Cerebellar cortex (tissue), 1 donor: ENCODE data around the gene BMP8A.
"Not testable (repeated sequence)": the region's sequence is repeated elsewhere in the genome, so short reads cannot be mapped to it uniquely, and the experiment has no call there.

ENCODE experiments used
- DNase-seq: peaks from one replicate; pipeline ENCODE4 v3.0.0-alpha.2; 2015; ENCODE audit warnings: low spot score

Gene BMP8A

GRCh38 chr1:39527190-39527579, 35.7 kb downstream of the BMP8A start:
- not testable (repeated sequence) for DNase-seq

GRCh38 chr1:39528082-39528481, 36.6 kb downstream of the BMP8A start:
- no peak for DNase-seq

GRCh38 chr1:39529901-39530535, 38.6 kb downstream of the BMP8A start:
- no peak for DNase-seq

- no peak for DNase-seq
Observed at GRCh38 chr1:39531526-39531925, 40.1 kb downstream of the BMP8A start.

GRCh38 chr1:39533442-39533841, 42.0 kb downstream of the BMP8A start:
- no peak for DNase-seq

- no peak for DNase-seq
Observed at GRCh38 chr1:39538531-39539251, 47.3 kb downstream of the BMP8A start.

- DNase-seq, result peak; percentile 85
Observed at GRCh38 chr1:39539252-39539790, 47.9 kb downstream of the BMP8A start.

- no peak for DNase-seq
Observed at GRCh38 chr1:39540504-39541031, 49.1 kb downstream of the BMP8A start.

GRCh38 chr1:39542924-39543323, 51.5 kb downstream of the BMP8A start:
- no peak for DNase-seq

GRCh38 chr1:39544327-39544726, 52.9 kb downstream of the BMP8A start:
- DNase-seq, result no peak

GRCh38 chr1:39545531-39545930, 54.1 kb downstream of the BMP8A start:
- no peak for DNase-seq

GRCh38 chr1:39554277-39554676, 62.8 kb downstream of the BMP8A start:
- no peak for DNase-seq

- no peak for DNase-seq
Observed at GRCh38 chr1:39561279-39561678, 69.8 kb downstream of the BMP8A start.

GRCh38 chr1:39562886-39563285, 71.5 kb downstream of the BMP8A start:
- no peak for DNase-seq

- no peak for DNase-seq
Observed at GRCh38 chr1:39563669-39564068, 72.2 kb downstream of the BMP8A start.

- peak; percentile 85 for DNase-seq
Observed at GRCh38 chr1:39564340-39564739, 72.9 kb downstream of the BMP8A start.

- DNase-seq, result peak; percentile 52
Observed at GRCh38 chr1:39564941-39565340, 73.5 kb downstream of the BMP8A start.

- DNase-seq, result no peak
Observed at GRCh38 chr1:39566441-39567137, 75.2 kb downstream of the BMP8A start.

- DNase-seq, result peak; percentile 34
Observed at GRCh38 chr1:39567302-39567701, 75.9 kb downstream of the BMP8A start.

- no peak for DNase-seq
Observed at GRCh38 chr1:39568208-39568607, 76.8 kb downstream of the BMP8A start.

GRCh38 chr1:39569034-39569433, 77.6 kb downstream of the BMP8A start:
- DNase-seq, result no peak

GRCh38 chr1:39570477-39571177, 79.2 kb downstream of the BMP8A start:
- DNase-seq, result no peak
